DND-41 (cell line): ENCODE results near the gene BATF2.

Experiments used
- ATAC-seq: fragments of 200-7000 bp; cut with Tn5 transposase; 3 replicates; pipeline ENCODE4 v1.9.1; 2021; ENCODE audit warnings: low read depth; ENCODE audit not compliant: insufficient read depth
- DNase-seq: peaks from one replicate; pipeline ENCODE4 v3.0.0-alpha.2; 2020
- H2AFZ ChIP-seq: 2 replicates; pipeline ENCODE4 v1.6.0; 2012; ENCODE audit warnings: low read depth, low read length
- H3K27ac ChIP-seq: 2 replicates; pipeline ENCODE4 v1.5.1; 2012; ENCODE audit warnings: low read length, inconsistent platforms
- H3K27me3 ChIP-seq: fragments of 200-600 bp; sonication (generic); 2 replicates; pipeline ENCODE4 v1.6.0; 2012; ENCODE audit warnings: low read length, mild to moderate bottlenecking, inconsistent platforms; ENCODE audit not compliant: insufficient read depth, poor library complexity
- H3K36me3 ChIP-seq: 2 replicates; pipeline ENCODE4 v1.5.1; 2012; ENCODE audit warnings: low read length, inconsistent platforms; ENCODE audit not compliant: insufficient read depth
- H3K4me1 ChIP-seq: 2 replicates; pipeline ENCODE4 v1.5.1; 2012; ENCODE audit warnings: mild to moderate bottlenecking, low read length; ENCODE audit not compliant: insufficient read depth
- H3K4me2 ChIP-seq: 2 replicates; pipeline ENCODE4 v1.6.0; 2012; ENCODE audit warnings: mild to moderate bottlenecking, moderate library complexity, low read length, inconsistent platforms; ENCODE audit not compliant: insufficient read depth
- H3K4me3 ChIP-seq, 2 experiments: fragments of 200-600 bp in 1 of 2; shearing (Covaris generic) in 1 of 2; 2 replicates each; pipeline ENCODE4 v1.5.1; 2012 to 2016; ENCODE audit warnings: inconsistent platforms in 2 of 2, low read length in 2 of 2, mild to moderate bottlenecking in 2 of 2, low read depth in 1 of 2, moderate library complexity in 1 of 2
- H3K79me2 ChIP-seq: 2 replicates; pipeline ENCODE4 v1.6.0; 2012; ENCODE audit warnings: low read length, inconsistent platforms; ENCODE audit not compliant: insufficient read depth
- H3K9ac ChIP-seq: 2 replicates; pipeline ENCODE4 v1.6.0; 2012; ENCODE audit warnings: low read depth, mild to moderate bottlenecking, inconsistent platforms, low read length, moderate library complexity
- H3K9me3 ChIP-seq: 2 replicates; pipeline ENCODE4 v1.5.1; 2012; ENCODE audit warnings: low read length, moderate library complexity, mild to moderate bottlenecking, inconsistent platforms; ENCODE audit not compliant: insufficient read depth, severe bottlenecking
- H4K20me1 ChIP-seq: 2 replicates; pipeline ENCODE4 v1.6.0; 2012; ENCODE audit warnings: low read length; ENCODE audit not compliant: insufficient read depth
- CTCF ChIP-seq: IDR thresholded peaks from 2 replicates; pipeline ENCODE4 v1.5.1; 2012; ENCODE audit warnings: borderline replicate concordance, low read length, moderate library complexity, mild to moderate bottlenecking; ENCODE audit not compliant: poor library complexity, severe bottlenecking; ENCODE audit errors: extremely low read depth
- EZH2 ChIP-seq: IDR thresholded peaks from 3 replicates; pipeline ENCODE4 v1.6.1; 2012; ENCODE audit warnings: borderline replicate concordance, low read depth, mild to moderate bottlenecking, moderate library complexity, low read length, inconsistent platforms; ENCODE audit not compliant: severe bottlenecking

Gene BATF2

GRCh38 chr11:65003282-65003681, 6.5 kb upstream of the BATF2 start:
- no peaks in the 10 kb centered on the region for H3K9me3 ChIP-seq
- no peak overlapping the region for H3K9ac ChIP-seq
- no peaks in the 10 kb centered on the region for H3K27me3 ChIP-seq
- H2AFZ ChIP-seq = no peak overlapping the region
- no peak overlapping the region for H3K27ac ChIP-seq
- DNase-seq (peak; percentile 32), ATAC-seq (peak; percentile 44; the same call in 1 of the 3 replicates)
- no peaks in the 10 kb centered on the region for H4K20me1 ChIP-seq
- peaks cover 19% of the 10 kb centered on the region for H3K4me1 ChIP-seq
- no peaks in the 10 kb centered on the region for H3K79me2 ChIP-seq
- no peak overlapping the region for H3K4me2 ChIP-seq
- no peak overlapping the region for H3K4me3 ChIP-seq
- TF ChIP-seq EZH2 (no peak), CTCF (no peak)
- no peaks in the 10 kb centered on the region for H3K36me3 ChIP-seq

GRCh38 chr11:65002706-65003105, 5.9 kb upstream of the BATF2 start:
- no peak overlapping the region for H3K4me3 ChIP-seq
- DNase-seq (no peak), ATAC-seq (no peak)
- no peaks in the 10 kb centered on the region for H4K20me1 ChIP-seq
- no peak overlapping the region for H2AFZ ChIP-seq
- H3K9me3 ChIP-seq = no peaks in the 10 kb centered on the region
- TF ChIP-seq EZH2 (no peak), CTCF (no peak)
- peaks cover 23% of the 10 kb centered on the region for H3K4me1 ChIP-seq
- no peaks in the 10 kb centered on the region for H3K36me3 ChIP-seq
- H3K9ac ChIP-seq = no peak overlapping the region
- H3K27me3 ChIP-seq = no peaks in the 10 kb centered on the region
- H3K79me2 ChIP-seq = no peaks in the 10 kb centered on the region
- H3K27ac ChIP-seq = no peak overlapping the region
- no peak overlapping the region for H3K4me2 ChIP-seq

- TF ChIP-seq EZH2 (no peak), CTCF (no peak)
- H3K9me3 ChIP-seq = no peaks in the 10 kb centered on the region
- no peak overlapping the region for H3K4me3 ChIP-seq
- DNase-seq = no peak
- ATAC-seq = no peak
- H2AFZ ChIP-seq = no peak overlapping the region
- H3K36me3 ChIP-seq = no peaks in the 10 kb centered on the region
- H3K4me2 ChIP-seq = peak overlapping the region; percentile 24
- peak overlapping the region; percentile 25; the same call in 1 of the 2 replicates for H3K9ac ChIP-seq
- H3K4me1 ChIP-seq = peaks cover 30% of the 10 kb centered on the region
- H4K20me1 ChIP-seq = no peaks in the 10 kb centered on the region
- H3K27ac ChIP-seq = peak overlapping the region; percentile 69
- H3K27me3 ChIP-seq = no peaks in the 10 kb centered on the region
- no peaks in the 10 kb centered on the region for H3K79me2 ChIP-seq
Observed at GRCh38 chr11:64999478-64999877, 2.7 kb upstream of the BATF2 start.
